Smooth muscle cell (in vitro differentiated cells): ENCODE results near the gene CFAP46. TPM values are rescaled to one million over a fixed set of nuclear protein-coding genes. Genes with fewer than 3 reads are reported as not detected.

Source experiments
- DNase-seq: peaks from one replicate; lab custom pipeline; 2025; ENCODE audit not compliant: unreplicated experiment; lab: John Stamatoyannopoulos, UW
- H2AFZ ChIP-seq: fragments of 200-600 bp; sonication (generic); 2 replicates; pipeline ENCODE4 v1.6.0; 2016; ENCODE audit warnings: antibody characterized with exemption, low read depth, mild to moderate bottlenecking
- H3F3A ChIP-seq: fragments of 200-600 bp; sonication (generic); 2 replicates; pipeline ENCODE4 v1.6.0; 2017; ENCODE audit warnings: antibody characterized with exemption, low read depth
- H3K27ac ChIP-seq: fragments of 200-600 bp; sonication (generic); 2 replicates; pipeline ENCODE4 v1.5.1; 2016; ENCODE audit warnings: low read depth, mild to moderate bottlenecking
- H3K27me3 ChIP-seq: fragments of 200-600 bp; sonication (generic); 2 replicates; pipeline ENCODE4 v1.6.1; 2016; ENCODE audit warnings: low read depth, mild to moderate bottlenecking
- H3K36me3 ChIP-seq: fragments of 200-600 bp; sonication (generic); 2 replicates; pipeline ENCODE4 v1.5.1; 2016; ENCODE audit warnings: low read depth
- H3K4me1 ChIP-seq: fragments of 200-600 bp; sonication (generic); 2 replicates; pipeline ENCODE4 v1.5.1; 2016; ENCODE audit warnings: low read depth
- H3K4me2 ChIP-seq: fragments of 200-600 bp; sonication (generic); 2 replicates; pipeline ENCODE4 v1.6.0; 2016; ENCODE audit warnings: mild to moderate bottlenecking
- H3K4me3 ChIP-seq: fragments of 200-600 bp; sonication (generic); 2 replicates; pipeline ENCODE4 v1.5.1; 2016; ENCODE audit warnings: mild to moderate bottlenecking
- H3K79me2 ChIP-seq: fragments of 200-600 bp; sonication (generic); 2 replicates; pipeline ENCODE4 v1.6.0; 2016; ENCODE audit warnings: low read depth, mild to moderate bottlenecking
- H3K9ac ChIP-seq: fragments of 200-600 bp; sonication (generic); 2 replicates; pipeline ENCODE4 v1.6.0; 2016; ENCODE audit warnings: low read depth
- H3K9me3 ChIP-seq: fragments of 200-600 bp; sonication (generic); replicated peaks from 2 replicates; pipeline ENCODE4 v1.5.1; 2016; ENCODE audit warnings: low read depth
- H4K20me1 ChIP-seq: fragments of 200-600 bp; sonication (generic); 2 replicates; pipeline ENCODE4 v1.6.0; 2016; ENCODE audit warnings: low read depth
- WGBS: methylation state at CpG from one replicate; pipeline ENCODE4 v1.1.7; 2016; ENCODE audit warnings: low lambda C conversion rate; 5-methylcytosine and 5-hydroxymethylcytosine counted together
- polyA plus RNA-seq: library from polyadenylated mRNA; unstranded; fragments of >200 nt; fragmentation: Nextera tagmentation; extraction: Ambion mirVana; gene quantifications from 2 replicates; pipeline ENCODE4 v1.2.1, GENCODE V29; 2016
- total RNA-seq: library from RNA; depleted of rRNA; stranded (reverse); fragments of >200 nt; gene quantifications from 2 replicates; pipeline ENCODE4 v1.2.3, GENCODE V29; 2014
- TF ChIP-seq, protein P1 (sequence below): fragments of 200-600 bp; sonication (generic); IDR thresholded peaks from 2 replicates; pipeline ENCODE4 v1.5.1; 2017; ENCODE audit warnings: borderline replicate concordance, mild to moderate bottlenecking, antibody characterized with exemption; ENCODE audit not compliant: insufficient read depth, poor library complexity, severe bottlenecking

CFAP46 gene
- total and polyA plus RNA-seq, 2 experiments from 2014 or later: 1.1 to 2.0 TPM

DNA sequence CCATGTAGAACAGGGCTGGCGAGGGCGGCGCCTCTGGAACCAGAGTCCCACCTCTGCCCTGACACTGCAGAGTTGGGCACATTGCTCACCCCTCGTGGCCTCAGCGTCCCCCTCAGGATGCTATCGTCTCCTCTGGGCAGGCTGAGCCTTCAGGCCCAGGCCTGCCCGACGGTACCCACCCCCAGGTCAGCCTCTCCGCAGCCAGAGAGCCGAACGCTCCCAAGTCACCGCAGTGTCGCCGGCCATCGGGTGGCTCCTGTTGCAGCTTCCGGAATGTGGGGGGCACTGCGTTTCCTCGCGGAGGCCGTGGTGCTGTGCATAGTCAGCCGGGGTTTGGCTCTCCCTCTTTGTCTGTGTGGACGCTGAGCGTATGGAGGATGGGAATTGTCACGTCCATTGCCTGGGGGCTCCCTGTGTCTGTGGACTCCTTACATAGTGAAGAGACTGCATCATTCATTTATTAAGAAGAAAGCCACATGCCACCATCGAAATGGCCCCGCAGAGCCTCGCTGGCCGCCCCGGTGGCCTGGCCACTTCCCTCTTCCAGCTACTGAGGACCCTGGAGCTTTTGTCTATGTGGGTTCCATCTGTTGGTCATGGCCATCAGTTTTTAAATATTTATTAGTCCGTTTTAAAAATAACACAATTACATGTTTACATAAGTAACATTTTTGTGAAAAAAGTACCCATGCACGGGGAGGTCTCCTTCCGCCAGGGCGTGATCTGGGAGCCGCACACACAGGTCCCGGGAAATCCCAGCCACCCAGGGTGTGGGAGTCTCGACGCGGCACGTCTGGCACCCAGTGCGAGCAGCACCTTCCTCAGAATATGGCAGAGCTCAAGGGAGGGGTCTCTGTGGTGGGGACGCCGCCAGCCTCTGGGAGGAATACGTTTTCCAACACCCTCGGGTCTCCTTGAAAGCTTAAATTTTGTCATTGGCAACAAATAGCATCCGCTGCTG is 172.0 kb downstream of the CFAP46 start:
- H3K79me2 ChIP-seq: no peaks in the 10 kb centered on the region
- no peaks in the 10 kb centered on the region for H3K9me3 ChIP-seq
- H3K4me1 ChIP-seq: no peaks in the 10 kb centered on the region
- no peaks in the 10 kb centered on the region for H3F3A ChIP-seq
- DNase-seq: no peak
- no peak overlapping the region for H3K27ac ChIP-seq
- no peak overlapping the region for H2AFZ ChIP-seq
- no peak overlapping the region for H3K9ac ChIP-seq
- H3K27me3 ChIP-seq: no peaks in the 10 kb centered on the region
- 98% methylated on average over 45 of the region's 45 CpGs for WGBS
- no peak overlapping the region for H3K4me3 ChIP-seq
- no peak overlapping the region for H3K4me2 ChIP-seq
- H3K36me3 ChIP-seq: no peaks in the 10 kb centered on the region
- H4K20me1 ChIP-seq: peaks cover 2% of the 10 kb centered on the region
- TF ChIP-seq, protein P1, sequence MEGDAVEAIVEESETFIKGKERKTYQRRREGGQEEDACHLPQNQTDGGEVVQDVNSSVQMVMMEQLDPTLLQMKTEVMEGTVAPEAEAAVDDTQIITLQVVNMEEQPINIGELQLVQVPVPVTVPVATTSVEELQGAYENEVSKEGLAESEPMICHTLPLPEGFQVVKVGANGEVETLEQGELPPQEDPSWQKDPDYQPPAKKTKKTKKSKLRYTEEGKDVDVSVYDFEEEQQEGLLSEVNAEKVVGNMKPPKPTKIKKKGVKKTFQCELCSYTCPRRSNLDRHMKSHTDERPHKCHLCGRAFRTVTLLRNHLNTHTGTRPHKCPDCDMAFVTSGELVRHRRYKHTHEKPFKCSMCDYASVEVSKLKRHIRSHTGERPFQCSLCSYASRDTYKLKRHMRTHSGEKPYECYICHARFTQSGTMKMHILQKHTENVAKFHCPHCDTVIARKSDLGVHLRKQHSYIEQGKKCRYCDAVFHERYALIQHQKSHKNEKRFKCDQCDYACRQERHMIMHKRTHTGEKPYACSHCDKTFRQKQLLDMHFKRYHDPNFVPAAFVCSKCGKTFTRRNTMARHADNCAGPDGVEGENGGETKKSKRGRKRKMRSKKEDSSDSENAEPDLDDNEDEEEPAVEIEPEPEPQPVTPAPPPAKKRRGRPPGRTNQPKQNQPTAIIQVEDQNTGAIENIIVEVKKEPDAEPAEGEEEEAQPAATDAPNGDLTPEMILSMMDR: no peak

DNA sequence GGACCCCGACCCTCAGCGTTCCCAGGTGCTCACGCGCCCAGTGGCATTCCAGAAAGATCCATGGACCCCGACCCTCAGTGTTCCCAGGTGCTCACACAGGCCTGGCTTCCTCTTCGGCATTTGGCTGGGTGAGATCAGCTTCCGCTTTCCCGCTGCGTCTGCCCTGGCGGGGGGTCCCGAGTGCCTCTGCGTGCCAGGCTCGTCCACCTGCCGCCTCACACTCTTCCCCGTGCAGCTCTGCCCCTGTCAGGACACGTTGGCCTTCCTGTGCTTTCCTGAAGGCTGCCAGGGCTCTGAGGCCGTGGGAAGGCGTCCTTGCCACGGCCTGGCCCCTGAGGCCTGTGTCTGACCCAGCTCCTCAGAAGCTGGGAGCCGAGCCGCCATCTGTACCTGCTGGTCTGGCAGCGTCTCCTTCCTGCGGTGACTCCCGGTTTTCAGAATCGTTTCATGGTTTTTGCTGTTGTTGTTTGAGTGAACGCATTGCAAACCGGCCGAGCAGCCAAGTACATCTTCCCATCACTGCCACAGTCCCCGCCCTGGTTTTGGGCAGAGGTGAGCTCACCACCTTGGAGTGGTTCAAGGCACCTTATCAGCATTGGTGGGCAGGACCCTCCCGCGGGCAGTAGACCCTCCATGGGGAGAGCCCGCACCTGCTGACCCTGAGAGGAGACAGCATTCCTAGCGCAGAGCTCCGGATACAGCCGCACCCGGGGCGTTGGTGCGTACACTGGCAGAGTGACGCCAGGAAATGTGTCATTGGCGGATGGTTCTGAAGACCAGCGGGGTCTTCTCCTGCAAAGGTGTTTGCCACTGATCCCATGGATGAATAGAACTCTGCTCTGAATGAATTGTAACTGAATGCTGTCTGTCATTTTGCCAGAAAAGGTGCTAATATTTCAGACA is 173.8 kb downstream of the CFAP46 start:
- H3K4me1 ChIP-seq: no peaks in the 10 kb centered on the region
- H2AFZ ChIP-seq: no peak overlapping the region
- H3K27ac ChIP-seq: no peak overlapping the region
- peaks cover 7% of the 10 kb centered on the region for H4K20me1 ChIP-seq
- H3K79me2 ChIP-seq: no peaks in the 10 kb centered on the region
- H3K9ac ChIP-seq: no peak overlapping the region
- no peak overlapping the region for H3K4me2 ChIP-seq
- no peaks in the 10 kb centered on the region for H3F3A ChIP-seq
- H3K9me3 ChIP-seq: no peaks in the 10 kb centered on the region
- WGBS: 98% methylated on average over 41 of the region's 41 CpGs
- TF ChIP-seq, protein P1: no peak
- no peaks in the 10 kb centered on the region for H3K27me3 ChIP-seq
- H3K36me3 ChIP-seq: no peaks in the 10 kb centered on the region
- no peak for DNase-seq
- H3K4me3 ChIP-seq: no peak overlapping the region

GRCh38 chr10:132766291-132766690 is 176.1 kb downstream of the CFAP46 start:
- TF ChIP-seq, protein P1: no peak
- 97% methylated on average over 13 of the region's 13 CpGs for WGBS
- H3K4me3 ChIP-seq: no peak overlapping the region

More at GRCh38 chr10:132766291-132766690, 176.1 kb downstream of the CFAP46 start:
- Histone ChIP-seq H3K27me3 (no peaks in the 10 kb centered on the region), H3K36me3 (no peaks in the 10 kb centered on the region), H3K27ac (no peak overlapping the region), H4K20me1 (peaks cover 7% of the 10 kb centered on the region), H3K79me2 (no peaks in the 10 kb centered on the region), H3K9ac (no peak overlapping the region), H3K4me1 (no peaks in the 10 kb centered on the region), H3K4me2 (no peak overlapping the region), H3F3A (no peaks in the 10 kb centered on the region), H2AFZ (no peak overlapping the region), H3K9me3 (no peaks in the 10 kb centered on the region)
- no peak for DNase-seq
